Activated CD4-positive, CD25-positive, alpha-beta regulatory T cell treated with anti-CD3 and anti-CD28 coated beads, Interleukin-2, amount 50 U/mL, for 72 hours (primary cell): ENCODE measurements around the gene NLRP8.
"Not testable (repeated sequence)": the region's sequence is repeated elsewhere in the genome, so short reads cannot be mapped to it uniquely, and the experiment has no call there.

ENCODE experiments used
- DNase-seq: peaks from one replicate; pipeline ENCODE4 v3.0.0; 2021

NLRP8 gene

GRCh38 chr19:55980415-55980814 is 32.8 kb downstream of the NLRP8 start:
- no peak for DNase-seq

GRCh38 chr19:55985254-55985653 is 37.6 kb downstream of the NLRP8 start:
- DNase-seq: no peak

DNA sequence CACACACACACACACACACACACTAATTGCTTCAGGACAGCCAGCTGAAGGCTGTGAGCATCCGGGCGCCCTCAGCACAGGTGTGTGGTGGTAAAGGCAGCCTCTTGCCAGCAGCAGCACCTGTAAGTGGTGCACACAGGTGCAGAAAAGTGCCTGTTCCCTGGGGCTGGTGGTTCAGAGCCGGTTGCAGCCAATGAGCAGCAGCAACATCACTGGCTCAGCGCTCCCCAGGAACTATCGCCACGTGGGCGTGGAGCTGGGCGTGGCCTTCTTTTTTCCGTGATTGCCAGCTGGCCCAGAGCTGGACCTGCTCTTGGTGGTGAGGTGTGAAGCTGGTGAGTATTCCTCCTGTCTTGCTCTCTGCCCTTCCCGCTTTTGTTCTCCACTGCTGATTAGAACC is 38.9 kb downstream of the NLRP8 start, which contains the start of gene NLRP5:
Gene NLRP5, plus strand, starts transcription at position 289 of the 400 bp plus-strand sequence.
- DNase-seq: no peak

GRCh38 chr19:55990831-55991230 is 43.2 kb downstream of the NLRP8 start:
- no peak for DNase-seq

DNA sequence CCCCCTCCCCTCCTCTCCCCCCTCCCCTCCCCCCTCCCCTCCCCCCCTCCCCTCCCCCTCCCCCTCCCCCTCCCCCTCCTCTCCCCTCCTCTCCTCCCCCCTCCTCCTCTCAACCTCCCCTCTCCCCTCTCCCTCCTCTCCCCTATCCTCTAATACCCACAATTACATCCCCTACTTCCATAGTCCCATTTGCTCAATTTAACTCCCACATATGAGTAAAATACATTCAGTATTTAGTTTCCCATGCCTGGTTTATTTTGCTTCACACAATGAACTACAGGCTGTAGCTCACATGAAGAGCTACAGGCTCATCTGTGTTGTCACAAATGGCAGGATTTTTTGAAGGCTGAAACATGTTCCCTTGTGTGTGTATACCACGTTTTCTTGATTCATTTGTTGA is 45.9 kb downstream of the NLRP8 start:
- DNase-seq: no peak

DNA sequence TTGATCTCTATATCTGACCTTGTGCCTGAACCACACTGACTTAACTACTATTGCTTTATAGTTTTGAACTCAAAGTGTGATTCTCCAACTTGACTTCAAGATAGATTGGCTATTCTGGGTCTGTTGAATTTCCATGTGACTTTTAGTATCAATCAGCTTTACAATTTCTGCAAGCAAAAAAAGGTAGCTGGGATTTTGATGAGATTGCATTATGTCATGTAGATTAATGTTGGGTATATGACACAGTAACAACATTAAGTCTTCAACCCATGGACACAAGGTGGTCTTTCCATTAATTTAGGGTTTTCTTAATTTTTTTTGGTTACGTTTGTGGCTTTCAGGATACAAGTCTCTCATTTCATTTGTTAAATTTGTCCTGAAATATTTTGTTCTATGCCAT is 67.1 kb downstream of the NLRP8 start:
- no peak for DNase-seq

DNA sequence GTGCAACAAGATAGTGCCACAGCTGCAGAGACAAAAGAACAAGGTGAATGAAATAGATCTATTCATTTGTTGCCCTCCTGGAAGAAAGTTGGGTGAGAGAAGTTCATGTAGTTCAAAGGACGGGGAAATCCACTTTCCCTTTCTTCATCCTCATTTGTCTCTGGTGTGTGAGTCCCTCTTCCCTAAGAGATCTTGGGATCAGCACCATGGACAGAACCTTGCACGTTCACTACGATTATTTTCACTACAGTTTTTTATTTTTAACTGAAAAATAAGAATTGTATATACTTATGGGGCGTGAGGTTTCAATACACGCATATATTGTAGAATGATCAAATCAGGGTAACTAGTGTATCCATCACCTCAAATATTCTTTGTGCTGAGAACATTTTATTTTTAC is 68.1 kb downstream of the NLRP8 start:
- no peak for DNase-seq

DNA sequence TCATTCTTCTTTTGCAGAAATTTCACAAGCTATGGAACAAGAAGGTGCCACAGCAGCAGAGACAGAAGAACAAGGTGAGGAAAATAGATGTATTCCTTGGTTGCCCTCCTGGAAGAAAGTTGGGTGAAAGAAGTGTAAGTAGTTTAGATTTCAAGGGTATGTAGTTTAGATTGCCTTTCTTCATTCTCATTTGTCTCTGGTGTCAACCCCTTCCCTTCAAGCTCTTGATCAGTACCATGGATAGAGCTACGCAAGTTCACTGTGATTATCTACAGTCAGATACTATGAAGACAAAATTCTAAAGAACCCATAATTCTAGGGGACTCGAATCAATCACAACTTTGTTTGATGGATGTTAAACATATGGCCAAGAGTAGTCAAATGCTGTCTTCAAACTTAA is 71.7 kb downstream of the NLRP8 start:
- DNase-seq: not testable (repeated sequence)

DNA sequence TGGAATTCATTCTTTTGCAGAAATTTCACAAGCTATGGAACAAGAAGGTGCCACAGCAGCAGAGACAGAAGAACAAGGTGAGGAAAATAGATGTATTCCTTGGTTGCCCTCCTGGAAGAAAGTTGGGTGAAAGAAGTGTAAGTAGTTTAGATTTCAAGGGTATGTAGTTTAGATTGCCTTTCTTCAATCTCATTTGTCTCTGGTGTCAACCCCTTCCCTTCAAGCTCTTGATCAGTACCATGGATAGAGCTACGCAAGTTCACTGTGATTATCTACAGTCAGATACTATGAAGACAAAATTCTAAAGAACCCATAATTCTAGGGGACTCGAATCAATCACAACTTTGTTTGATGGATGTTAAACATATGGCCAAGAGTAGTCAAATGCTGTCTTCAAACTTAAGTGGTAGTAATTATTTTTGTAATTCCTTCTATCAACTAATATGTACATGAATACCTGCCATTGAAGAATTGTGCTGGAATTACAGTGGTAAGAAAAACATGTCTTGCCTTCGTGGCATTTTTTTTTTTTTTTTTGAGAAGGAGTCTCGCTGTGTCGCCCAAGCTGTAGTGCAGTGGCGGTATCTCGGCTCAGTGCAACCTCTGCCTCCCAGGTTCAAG is 72.8 kb downstream of the NLRP8 start:
- not testable (repeated sequence) for DNase-seq

DNA sequence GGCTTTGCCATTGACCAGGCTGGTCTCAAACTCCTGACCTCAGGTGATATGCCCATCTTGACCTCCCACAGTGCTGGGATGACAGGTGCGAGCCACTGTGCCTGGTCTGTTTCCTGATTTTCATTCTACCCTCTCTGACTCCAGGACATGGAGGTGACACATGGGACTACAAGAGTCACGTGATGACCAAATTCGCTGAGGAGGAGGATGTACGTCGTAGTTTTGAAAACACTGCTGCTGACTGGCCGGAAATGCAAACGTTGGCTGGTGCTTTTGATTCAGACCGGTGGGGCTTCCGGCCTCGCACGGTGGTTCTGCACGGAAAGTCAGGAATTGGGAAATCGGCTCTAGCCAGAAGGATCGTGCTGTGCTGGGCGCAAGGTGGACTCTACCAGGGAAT is 79.1 kb downstream of the NLRP8 start:
- no peak for DNase-seq
